Measurements from ENCODE around the gene ELOB. TPM values are rescaled to one million over a fixed set of nuclear protein-coding genes. Genes with fewer than 3 reads are reported as not detected.

ELOB gene
- polyA plus RNA-seq, 1 experiment, result 146 TPM

DNA sequence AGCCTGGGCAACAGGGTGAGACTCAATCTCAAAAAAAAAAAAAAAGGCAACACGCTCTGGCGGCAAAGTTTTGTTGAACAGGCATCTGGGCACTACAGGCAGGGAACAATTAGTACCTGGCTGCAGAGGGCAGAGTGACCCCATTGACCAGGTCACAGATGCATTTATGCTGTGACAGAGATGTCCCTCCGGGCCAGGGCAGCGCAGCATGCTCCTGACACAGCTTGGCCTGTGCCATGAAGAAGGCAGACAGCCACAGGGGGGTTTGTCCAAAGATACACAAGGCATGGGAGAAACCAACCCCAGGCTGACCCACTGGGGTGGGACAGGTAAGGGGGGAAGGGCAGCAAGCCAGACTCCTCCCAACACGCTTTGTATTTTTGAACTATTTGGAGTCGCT, 32.4 kb downstream of the ELOB start:
- Histone ChIP-seq H3K27me3 (ENCODE audit: control insufficient read depth, insufficient read depth, low read length) (no peaks in the 10 kb centered on the region), H3K27ac (ENCODE audit: low read depth, low read length) (no peak overlapping the region), H3K4me3 (ENCODE audit: low read depth, low read length) (no peak overlapping the region), H3K9me3 (ENCODE audit: control insufficient read depth, insufficient read depth, low read length) (no peaks in the 10 kb centered on the region; the same call in 1 of the 2 replicates)
- DNase-seq (ENCODE audit: low read depth, low spot score), result no peak
- TF ChIP-seq, protein P1, sequence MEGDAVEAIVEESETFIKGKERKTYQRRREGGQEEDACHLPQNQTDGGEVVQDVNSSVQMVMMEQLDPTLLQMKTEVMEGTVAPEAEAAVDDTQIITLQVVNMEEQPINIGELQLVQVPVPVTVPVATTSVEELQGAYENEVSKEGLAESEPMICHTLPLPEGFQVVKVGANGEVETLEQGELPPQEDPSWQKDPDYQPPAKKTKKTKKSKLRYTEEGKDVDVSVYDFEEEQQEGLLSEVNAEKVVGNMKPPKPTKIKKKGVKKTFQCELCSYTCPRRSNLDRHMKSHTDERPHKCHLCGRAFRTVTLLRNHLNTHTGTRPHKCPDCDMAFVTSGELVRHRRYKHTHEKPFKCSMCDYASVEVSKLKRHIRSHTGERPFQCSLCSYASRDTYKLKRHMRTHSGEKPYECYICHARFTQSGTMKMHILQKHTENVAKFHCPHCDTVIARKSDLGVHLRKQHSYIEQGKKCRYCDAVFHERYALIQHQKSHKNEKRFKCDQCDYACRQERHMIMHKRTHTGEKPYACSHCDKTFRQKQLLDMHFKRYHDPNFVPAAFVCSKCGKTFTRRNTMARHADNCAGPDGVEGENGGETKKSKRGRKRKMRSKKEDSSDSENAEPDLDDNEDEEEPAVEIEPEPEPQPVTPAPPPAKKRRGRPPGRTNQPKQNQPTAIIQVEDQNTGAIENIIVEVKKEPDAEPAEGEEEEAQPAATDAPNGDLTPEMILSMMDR (IDR thresholded peaks at IDR 0.05; ENCODE audit: low read depth, low read length), result no peak
- POLR2A ChIA-PET, result no interaction called here
- CTCF ChIA-PET, result no interaction called here

DNA sequence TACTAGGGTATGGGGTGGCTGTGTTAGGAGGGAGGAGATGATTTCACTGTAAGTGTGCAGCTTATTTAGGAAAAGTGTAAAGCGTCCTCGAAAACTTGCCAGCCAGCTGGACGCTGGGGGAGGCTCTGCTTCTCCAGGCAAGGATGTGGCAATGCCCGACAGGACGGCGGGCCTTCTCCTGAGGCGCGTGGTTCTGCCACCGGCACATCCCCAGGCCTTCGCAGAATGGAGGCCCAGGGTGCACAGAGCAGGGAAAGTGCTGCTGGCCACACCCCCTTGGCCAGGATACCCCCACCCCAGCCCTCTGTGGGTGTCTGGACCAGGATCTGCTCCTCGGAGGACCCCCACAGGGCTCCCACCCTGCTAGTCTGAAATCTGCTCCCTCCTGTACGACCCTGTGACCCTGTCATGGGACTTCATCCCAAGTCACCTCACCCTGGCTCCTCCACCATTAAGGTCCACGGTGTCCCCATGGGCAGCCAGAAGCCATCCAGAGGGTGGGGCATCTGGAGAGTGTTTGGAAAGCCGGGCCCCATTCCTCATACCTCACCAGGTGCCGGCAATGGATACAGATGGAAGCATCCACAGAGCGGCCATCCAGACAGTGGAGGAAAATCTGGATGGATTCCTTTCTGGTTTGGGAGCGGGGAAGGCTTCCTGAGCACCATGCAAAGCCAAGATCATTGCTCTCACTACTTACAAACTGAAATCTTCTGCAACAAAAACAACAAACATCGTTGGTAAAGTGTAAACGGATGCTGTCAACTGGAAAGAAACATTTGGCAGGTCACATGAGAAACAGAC, 33.9 kb downstream of the ELOB start:
- Histone ChIP-seq H3K4me3 (ENCODE audit: low read depth, low read length) (no peak overlapping the region), H3K9me3 (ENCODE audit: control insufficient read depth, insufficient read depth, low read length) (no peaks in the 10 kb centered on the region; the same call in 1 of the 2 replicates), H3K27me3 (ENCODE audit: control insufficient read depth, insufficient read depth, low read length) (peaks cover 3% of the 10 kb centered on the region), H3K27ac (ENCODE audit: low read depth, low read length) (no peak overlapping the region)
- no peak for DNase-seq (ENCODE audit: low read depth, low spot score)
- POLR2A ChIA-PET, result interaction anchor here (0.7 kb wide), 1 partner anchor 163 kb away, joined by 3 read pairs; no protein-coding TSS in a partner anchor
- TF ChIP-seq, protein P1 (IDR thresholded peaks at IDR 0.05; ENCODE audit: low read depth, low read length), result no peak
- CTCF ChIA-PET, result no interaction called here

DNA sequence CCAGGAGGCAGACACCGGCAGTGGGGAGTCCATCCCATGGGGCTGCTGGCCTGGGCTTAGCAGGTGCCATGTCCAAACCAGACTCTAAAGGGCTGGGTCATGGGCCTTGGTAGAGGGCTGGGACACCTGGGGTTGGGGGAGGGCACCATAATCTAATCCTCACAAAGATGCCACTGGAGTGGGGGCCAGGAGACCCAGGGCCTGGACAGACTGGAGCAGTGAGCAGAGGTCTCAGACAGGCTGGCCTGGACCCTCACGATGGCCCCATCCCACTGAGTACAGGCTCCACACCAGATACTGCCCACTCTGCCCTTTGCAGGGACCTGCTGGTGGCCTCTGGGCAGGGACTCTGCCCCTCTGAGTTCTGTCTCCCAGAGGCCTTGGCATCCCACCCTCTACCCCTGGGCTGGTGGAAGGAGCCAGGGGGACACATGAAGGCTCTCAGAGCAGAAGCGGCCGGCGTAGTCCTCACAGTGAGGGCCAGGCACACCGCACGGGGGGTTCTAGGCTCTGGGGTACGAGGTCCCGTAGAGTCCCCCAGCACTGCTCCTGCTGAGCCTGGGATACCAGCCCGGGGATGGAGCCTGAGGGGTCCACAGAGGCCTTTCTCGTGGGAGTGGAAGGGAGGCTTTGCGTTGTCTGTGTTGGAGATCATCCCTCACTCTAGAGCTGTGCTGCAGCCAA, 34.6 kb downstream of the ELOB start:
- Histone ChIP-seq H3K4me3 (ENCODE audit: low read depth, low read length) (no peak overlapping the region), H3K27me3 (ENCODE audit: control insufficient read depth, insufficient read depth, low read length) (peaks cover 3% of the 10 kb centered on the region), H3K27ac (ENCODE audit: low read depth, low read length) (no peak overlapping the region), H3K9me3 (ENCODE audit: control insufficient read depth, insufficient read depth, low read length) (no peaks in the 10 kb centered on the region; the same call in 1 of the 2 replicates)
- ChIA-PET CTCF (no interaction called here), POLR2A (interaction anchor here (0.6 to 0.7 kb wide), 2 partner anchors 164 to 462 kb away, joined by 3 to 4 read pairs; no protein-coding TSS in a partner anchor)
- TF ChIP-seq, protein P1 (IDR thresholded peaks at IDR 0.05; ENCODE audit: low read depth, low read length), result no peak
- no peak for DNase-seq (ENCODE audit: low read depth, low spot score)

DNA sequence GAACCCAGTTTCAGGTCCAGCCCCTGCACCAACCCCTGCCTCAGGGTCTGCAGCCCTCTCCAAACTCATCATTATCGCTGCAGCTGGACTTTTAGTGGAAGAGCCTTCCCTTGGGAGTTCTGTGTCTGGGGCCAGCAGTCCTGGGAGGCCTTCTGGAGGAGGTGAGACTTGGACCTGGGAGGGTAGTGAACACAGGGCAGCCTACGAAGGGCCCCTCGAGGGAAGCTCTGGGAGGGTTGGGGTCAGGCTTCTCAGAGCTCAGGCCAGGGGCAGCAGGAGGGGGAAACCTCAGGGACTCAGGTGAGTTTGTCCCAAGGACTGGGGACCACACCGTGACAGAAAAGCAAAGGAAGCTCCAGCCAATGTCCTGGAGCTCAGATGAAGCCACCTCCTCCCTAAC, 35.9 kb downstream of the ELOB start:
- CTCF ChIA-PET, result interaction anchor here (0.7 kb wide), 1 partner anchor 13 kb away, joined by 3 read pairs; no protein-coding TSS in a partner anchor
- POLR2A ChIA-PET, result interaction anchor here (2.3 kb wide), 1 partner anchor 12 kb away, joined by 6 read pairs; the partner anchor contains the start of gene SRRM2
- Histone ChIP-seq H3K9me3 (ENCODE audit: control insufficient read depth, insufficient read depth, low read length) (no peaks in the 10 kb centered on the region; the same call in 1 of the 2 replicates), H3K4me3 (ENCODE audit: low read depth, low read length) (no peak overlapping the region), H3K27me3 (ENCODE audit: control insufficient read depth, insufficient read depth, low read length) (peaks cover 5% of the 10 kb centered on the region), H3K27ac (ENCODE audit: low read depth, low read length) (no peak overlapping the region)
- TF ChIP-seq, protein P1 (IDR thresholded peaks at IDR 0.05; ENCODE audit: low read depth, low read length), result no peak
- no peak for DNase-seq (ENCODE audit: low read depth, low spot score)

Measured in AG04450 (cell line).